ENCODE results near the gene PTCRA.
"Not testable (repeated sequence)": the region's sequence is repeated elsewhere in the genome, so short reads cannot be mapped to it uniquely, and the experiment has no call there.

PTCRA gene

DNA sequence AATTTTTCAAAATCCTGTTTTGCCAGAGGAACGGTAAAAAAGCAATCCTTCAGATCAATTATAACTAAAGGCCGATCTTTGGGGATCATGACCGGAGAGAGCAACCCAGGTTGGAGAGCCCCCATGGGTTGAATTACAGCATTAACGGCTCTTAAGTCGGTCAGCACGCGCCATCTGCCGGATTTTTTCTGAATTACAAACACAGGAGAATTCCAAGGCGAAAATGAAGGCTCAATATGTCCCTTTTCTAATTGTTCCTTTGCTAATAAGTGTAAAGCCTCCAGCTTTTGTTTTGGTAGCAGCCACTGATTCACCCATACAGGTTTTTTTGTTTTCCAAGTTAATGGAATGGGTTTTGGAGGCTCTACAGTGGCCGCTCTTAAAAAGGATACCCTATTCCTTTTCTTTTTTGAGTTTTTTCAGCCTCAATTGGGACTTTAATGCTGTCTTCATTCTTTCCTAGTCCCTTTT lies 16.9 kb upstream of the PTCRA start:
- DNase-seq (ENCODE audit: low spot score) = peak; percentile 24
- TF ChIP-seq, protein P1, sequence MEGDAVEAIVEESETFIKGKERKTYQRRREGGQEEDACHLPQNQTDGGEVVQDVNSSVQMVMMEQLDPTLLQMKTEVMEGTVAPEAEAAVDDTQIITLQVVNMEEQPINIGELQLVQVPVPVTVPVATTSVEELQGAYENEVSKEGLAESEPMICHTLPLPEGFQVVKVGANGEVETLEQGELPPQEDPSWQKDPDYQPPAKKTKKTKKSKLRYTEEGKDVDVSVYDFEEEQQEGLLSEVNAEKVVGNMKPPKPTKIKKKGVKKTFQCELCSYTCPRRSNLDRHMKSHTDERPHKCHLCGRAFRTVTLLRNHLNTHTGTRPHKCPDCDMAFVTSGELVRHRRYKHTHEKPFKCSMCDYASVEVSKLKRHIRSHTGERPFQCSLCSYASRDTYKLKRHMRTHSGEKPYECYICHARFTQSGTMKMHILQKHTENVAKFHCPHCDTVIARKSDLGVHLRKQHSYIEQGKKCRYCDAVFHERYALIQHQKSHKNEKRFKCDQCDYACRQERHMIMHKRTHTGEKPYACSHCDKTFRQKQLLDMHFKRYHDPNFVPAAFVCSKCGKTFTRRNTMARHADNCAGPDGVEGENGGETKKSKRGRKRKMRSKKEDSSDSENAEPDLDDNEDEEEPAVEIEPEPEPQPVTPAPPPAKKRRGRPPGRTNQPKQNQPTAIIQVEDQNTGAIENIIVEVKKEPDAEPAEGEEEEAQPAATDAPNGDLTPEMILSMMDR (IDR thresholded peaks at IDR 0.05; ENCODE audit: borderline replicate concordance, control extremely low read depth, extremely low read depth, insufficient read depth, missing control alignments) = peak; percentile 74
- in situ Hi-C loops (cut with MboI; ENCODE audit: low sequenced_read_pairs, unreplicated experiment) = no loop called here

DNA sequence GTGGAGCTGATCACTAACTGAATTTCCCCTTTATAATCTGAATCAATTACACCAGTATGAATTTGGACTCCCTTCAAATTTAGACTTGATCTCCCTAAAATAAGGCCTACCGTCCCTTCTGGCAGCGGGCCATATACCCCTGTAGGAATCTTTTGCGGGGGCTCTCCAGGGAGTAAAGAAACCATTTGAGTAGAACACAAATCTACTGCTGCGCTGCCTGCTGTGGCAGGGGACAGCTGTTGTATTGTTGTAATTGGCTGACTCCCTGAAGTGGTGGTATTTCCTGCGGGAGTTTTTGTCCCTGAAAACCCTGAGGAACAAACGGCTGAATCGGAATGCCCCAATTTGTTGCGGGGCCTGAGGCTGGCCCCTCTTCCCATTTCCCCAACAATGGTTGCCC lies 16.0 kb upstream of the PTCRA start:
- DNase-seq (ENCODE audit: low spot score) = no peak
- in situ Hi-C loops (cut with MboI; ENCODE audit: low sequenced_read_pairs, unreplicated experiment) = no loop called here
- TF ChIP-seq, protein P1 (IDR thresholded peaks at IDR 0.05; ENCODE audit: borderline replicate concordance, control extremely low read depth, extremely low read depth, insufficient read depth, missing control alignments) = no peak

DNA sequence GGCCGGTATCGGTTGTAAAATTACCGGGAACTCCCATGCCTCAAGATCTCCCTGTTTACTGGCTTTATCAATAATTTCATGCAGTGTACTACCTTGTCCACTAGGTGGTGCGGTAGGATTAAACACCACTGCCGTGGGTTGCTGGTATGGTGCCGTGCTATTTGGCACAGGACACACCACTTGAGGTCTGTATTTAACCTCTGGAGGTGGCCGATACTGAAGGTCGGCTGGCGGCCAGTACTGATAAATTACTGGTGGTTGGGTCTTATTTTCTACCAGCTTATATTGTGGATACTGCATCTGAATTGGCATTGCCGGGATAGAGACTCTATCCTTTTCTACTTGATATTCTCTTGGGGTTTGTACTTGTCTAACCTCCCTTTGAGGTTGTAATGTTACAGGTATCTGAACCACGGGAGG lies 14.3 kb upstream of the PTCRA start:
- TF ChIP-seq, protein P1 (IDR thresholded peaks at IDR 0.05; ENCODE audit: borderline replicate concordance, control extremely low read depth, extremely low read depth, insufficient read depth, missing control alignments) = peak; percentile 83
- DNase-seq (ENCODE audit: low spot score) = peak; percentile 62
- in situ Hi-C loops (cut with MboI; ENCODE audit: low sequenced_read_pairs, unreplicated experiment) = no loop called here

DNA sequence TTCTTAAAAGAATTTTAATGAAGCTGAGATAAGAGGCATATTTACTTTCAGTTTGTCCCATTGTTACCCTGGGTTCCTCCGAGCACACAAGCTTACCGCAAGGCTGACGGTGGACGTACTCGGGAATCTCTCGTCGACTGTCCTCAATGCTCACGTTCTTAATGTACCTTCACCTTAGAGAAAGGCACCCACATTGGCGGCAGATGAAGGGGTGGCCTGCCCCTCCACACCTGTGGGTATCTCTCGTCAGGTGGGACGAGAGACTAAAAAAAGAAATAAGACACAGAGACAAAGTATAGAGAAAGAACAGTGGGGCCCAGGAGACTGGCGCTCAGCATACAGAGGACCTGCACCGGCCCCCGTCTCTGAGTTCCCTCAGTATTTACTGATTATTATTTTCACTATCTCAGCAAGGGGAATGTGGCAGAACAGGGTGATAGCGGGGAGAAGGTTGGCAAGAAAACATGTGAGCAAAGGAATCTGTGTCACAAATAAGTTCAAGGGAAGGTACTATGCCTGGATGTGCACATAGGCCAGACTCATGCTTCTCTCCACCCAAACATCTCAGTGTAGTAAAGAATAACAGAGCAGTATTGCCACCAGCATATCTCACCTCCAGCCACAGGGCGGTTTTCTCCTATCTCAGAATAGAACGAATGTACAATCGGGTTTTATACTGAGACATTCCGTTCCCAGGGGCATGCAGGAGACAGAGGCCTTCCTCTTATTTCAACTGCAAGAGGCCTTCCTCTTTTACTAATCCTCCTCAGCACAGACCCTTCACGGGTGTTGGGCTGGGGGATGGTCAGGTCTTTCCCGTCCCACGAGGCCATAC lies 13.2 kb upstream of the PTCRA start:
- DNase-seq (ENCODE audit: low spot score); in situ Hi-C loops (cut with MboI; ENCODE audit: low sequenced_read_pairs, unreplicated experiment): not testable (repeated sequence)

DNA sequence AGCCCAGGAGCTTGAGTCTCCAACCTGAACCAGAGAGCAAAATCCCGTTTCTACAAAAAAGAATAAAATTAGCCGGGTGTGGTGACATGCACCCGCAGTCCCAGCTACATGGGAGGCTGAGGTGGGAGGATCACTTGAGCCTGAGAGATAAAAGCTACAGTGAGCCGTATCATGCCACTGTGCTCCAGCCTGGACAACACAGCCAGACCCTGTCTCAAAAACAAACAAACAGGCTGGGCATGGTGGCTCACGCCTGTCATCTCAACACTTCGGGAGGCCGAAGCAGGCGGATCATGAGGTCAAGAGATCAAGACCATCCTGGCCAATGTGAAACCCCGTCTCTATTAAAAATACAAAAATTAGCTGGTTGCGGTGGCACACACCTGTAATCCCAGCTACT lies 11.4 kb upstream of the PTCRA start:
- in situ Hi-C loops (cut with MboI; ENCODE audit: low sequenced_read_pairs, unreplicated experiment) = no loop called here
- DNase-seq (ENCODE audit: low spot score) = no peak
- TF ChIP-seq, protein P1 (IDR thresholded peaks at IDR 0.05; ENCODE audit: borderline replicate concordance, control extremely low read depth, extremely low read depth, insufficient read depth, missing control alignments) = no peak

DNA sequence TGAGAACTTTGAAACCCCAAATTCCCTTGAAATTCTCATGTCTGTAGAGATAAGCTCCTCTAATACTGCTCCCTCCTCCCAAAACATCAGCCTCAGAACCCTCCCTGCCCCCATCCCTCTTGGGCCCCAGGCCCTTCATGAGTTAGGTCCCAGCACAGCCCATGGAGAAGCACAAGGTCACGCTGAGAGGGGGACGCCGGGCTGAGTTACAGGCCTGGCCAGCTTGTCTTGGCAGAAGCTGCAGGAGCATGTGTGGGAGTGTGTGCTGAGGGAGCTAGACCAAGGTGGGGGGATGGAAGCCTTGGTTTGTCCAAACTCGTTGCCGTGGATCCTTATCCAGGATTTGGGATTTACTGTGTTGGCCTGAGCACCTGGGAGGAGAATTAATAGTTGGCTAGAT lies 8.5 kb upstream of the PTCRA start:
- in situ Hi-C loops (cut with MboI; ENCODE audit: low sequenced_read_pairs, unreplicated experiment) = loop anchor here (5.0 kb wide), 1 partner anchor 235 kb away; no protein-coding TSS in a partner anchor
- DNase-seq (ENCODE audit: low spot score) = no peak
- TF ChIP-seq, protein P1 (IDR thresholded peaks at IDR 0.05; ENCODE audit: borderline replicate concordance, control extremely low read depth, extremely low read depth, insufficient read depth, missing control alignments) = no peak

DNA sequence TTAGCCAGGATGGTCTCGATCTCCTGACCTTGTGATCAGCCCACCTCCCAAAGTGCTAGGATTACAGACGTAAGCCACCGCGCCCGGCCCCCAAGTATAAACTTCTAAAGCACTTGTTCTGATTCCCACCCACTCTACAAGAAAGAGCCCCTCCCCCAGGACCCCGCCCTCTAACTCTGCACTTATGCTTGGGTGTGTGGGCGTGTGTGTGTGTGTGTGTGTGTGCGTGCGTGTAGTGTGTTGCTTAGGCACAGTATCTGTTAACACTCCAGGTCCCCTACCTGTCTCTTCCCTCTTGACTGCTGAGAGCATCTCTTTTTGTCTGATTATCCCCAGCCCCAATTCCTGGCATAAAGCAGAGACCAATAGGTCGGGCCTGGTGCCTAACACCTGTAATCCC lies 6.0 kb upstream of the PTCRA start:
- no peak for DNase-seq (ENCODE audit: low spot score)
- TF ChIP-seq, protein P1 (IDR thresholded peaks at IDR 0.05; ENCODE audit: borderline replicate concordance, control extremely low read depth, extremely low read depth, insufficient read depth, missing control alignments) = no peak
- in situ Hi-C loops (cut with MboI; ENCODE audit: low sequenced_read_pairs, unreplicated experiment) = loop anchor here (5.0 kb wide), 1 partner anchor 232 kb away; no protein-coding TSS in a partner anchor

Measured in GM13976 (cell line).